ENCODE data around the gene EPB41L1. TPM values are rescaled to one million over a fixed set of nuclear protein-coding genes. Genes with fewer than 3 reads are reported as not detected.
"Not testable (repeated sequence)": the region's sequence is repeated elsewhere in the genome, so short reads cannot be mapped to it uniquely, and the experiment has no call there.

The EPB41L1 gene
- total RNA-seq, 1 donor from 2014 or later = 35.6 TPM

GRCh38 chr20:36132802-36133211 is 21.7 kb upstream of the EPB41L1 start:
- H3K27ac Mint-ChIP-seq = no peak overlapping the region
- no peak for TF ChIP-seq CTCF (IDR thresholded peaks at IDR 0.05; ENCODE audit: unreplicated experiment)
- no peak for DNase-seq (ENCODE audit: low spot score, unreplicated experiment)
- no peaks in the 10 kb centered on the region for H3K4me1 Mint-ChIP-seq (ENCODE audit: low read depth)
- no peaks in the 10 kb centered on the region for H3K9me3 Mint-ChIP-seq (ENCODE audit: low read depth)
- H3K4me3 Mint-ChIP-seq (ENCODE audit: low read depth) = no peak overlapping the region
- H3K27me3 Mint-ChIP-seq = no peaks in the 10 kb centered on the region
- no peaks in the 10 kb centered on the region for H3K36me3 Mint-ChIP-seq (ENCODE audit: insufficient read depth)

DNA sequence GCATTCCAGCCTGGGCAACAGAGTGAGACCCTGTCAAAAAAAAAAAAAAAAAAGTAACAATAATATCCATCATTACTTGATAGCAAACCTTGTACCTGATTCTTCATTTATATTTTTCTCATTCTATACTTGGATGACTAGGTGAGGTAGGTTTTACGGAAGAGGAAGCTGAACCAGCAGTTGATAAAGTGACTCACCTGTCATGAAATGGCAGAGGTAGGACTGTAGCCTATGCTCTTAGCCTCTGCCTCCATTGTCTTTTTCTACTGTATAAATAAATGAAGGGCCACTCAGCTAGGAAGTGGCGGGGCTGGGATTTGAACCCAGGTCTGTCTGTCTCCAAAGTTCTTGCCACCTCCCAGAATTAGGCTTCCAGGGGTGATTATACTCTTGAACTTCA is 20.7 kb upstream of the EPB41L1 start:
- no peaks in the 10 kb centered on the region for H3K4me1 Mint-ChIP-seq (ENCODE audit: low read depth)
- DNase-seq (ENCODE audit: low spot score, unreplicated experiment) = no peak
- no peaks in the 10 kb centered on the region for H3K27me3 Mint-ChIP-seq
- no peaks in the 10 kb centered on the region for H3K36me3 Mint-ChIP-seq (ENCODE audit: insufficient read depth)
- H3K9me3 Mint-ChIP-seq (ENCODE audit: low read depth) = no peaks in the 10 kb centered on the region
- H3K4me3 Mint-ChIP-seq (ENCODE audit: low read depth) = no peak overlapping the region
- no peak for TF ChIP-seq CTCF (IDR thresholded peaks at IDR 0.05; ENCODE audit: unreplicated experiment)
- H3K27ac Mint-ChIP-seq = no peak overlapping the region

GRCh38 chr20:36135159-36135558 is 19.4 kb upstream of the EPB41L1 start:
- no peaks in the 10 kb centered on the region for H3K27me3 Mint-ChIP-seq
- no peaks in the 10 kb centered on the region for H3K9me3 Mint-ChIP-seq (ENCODE audit: low read depth)
- no peaks in the 10 kb centered on the region for H3K36me3 Mint-ChIP-seq (ENCODE audit: insufficient read depth)
- no peak for TF ChIP-seq CTCF (IDR thresholded peaks at IDR 0.05; ENCODE audit: unreplicated experiment)
- no peak for DNase-seq (ENCODE audit: low spot score, unreplicated experiment)
- no peak overlapping the region for H3K4me3 Mint-ChIP-seq (ENCODE audit: low read depth)
- H3K27ac Mint-ChIP-seq = no peak overlapping the region
- no peaks in the 10 kb centered on the region for H3K4me1 Mint-ChIP-seq (ENCODE audit: low read depth)

- no peak for DNase-seq (ENCODE audit: low spot score, unreplicated experiment)
- Mint-ChIP-seq H3K4me3 (ENCODE audit: low read depth) (no peak overlapping the region), H3K27ac (no peak overlapping the region), H3K27me3 (no peaks in the 10 kb centered on the region), H3K9me3 (ENCODE audit: low read depth) (no peaks in the 10 kb centered on the region), H3K36me3 (ENCODE audit: insufficient read depth) (no peaks in the 10 kb centered on the region), H3K4me1 (ENCODE audit: low read depth) (no peaks in the 10 kb centered on the region)
- no peak for TF ChIP-seq CTCF (IDR thresholded peaks at IDR 0.05; ENCODE audit: unreplicated experiment)
Measured at GRCh38 chr20:36135821-36136220, 18.7 kb upstream of the EPB41L1 start.

GRCh38 chr20:36137313-36137712 is 17.2 kb upstream of the EPB41L1 start:
- not testable (repeated sequence) for H3K4me1 Mint-ChIP-seq (ENCODE audit: low read depth); H3K9me3 Mint-ChIP-seq (ENCODE audit: low read depth); DNase-seq (ENCODE audit: low spot score, unreplicated experiment); H3K27ac Mint-ChIP-seq; H3K27me3 Mint-ChIP-seq; H3K36me3 Mint-ChIP-seq (ENCODE audit: insufficient read depth); H3K4me3 Mint-ChIP-seq (ENCODE audit: low read depth)

GRCh38 chr20:36141310-36141709 is 13.2 kb upstream of the EPB41L1 start:
- TF ChIP-seq CTCF (IDR thresholded peaks at IDR 0.05; ENCODE audit: unreplicated experiment) = no peak
- Mint-ChIP-seq H3K4me1 (ENCODE audit: low read depth) (peaks cover 4% of the 10 kb centered on the region), H3K36me3 (ENCODE audit: insufficient read depth) (no peaks in the 10 kb centered on the region), H3K9me3 (ENCODE audit: low read depth) (no peaks in the 10 kb centered on the region), H3K27ac (no peak overlapping the region), H3K27me3 (peaks cover 4% of the 10 kb centered on the region), H3K4me3 (ENCODE audit: low read depth) (no peak overlapping the region)
- no peak for DNase-seq (ENCODE audit: low spot score, unreplicated experiment)
